Natural killer cell (primary cell): ENCODE results near the gene PIP5K1B. TPM values are rescaled to one million over a fixed set of nuclear protein-coding genes. Genes with fewer than 3 reads are reported as not detected.

ENCODE experiments used
- ATAC-seq, 3 donors: fragments of 150-1000 bp in 2 of 3; fragments of 200-7000 bp in 1 of 3; cut with Tn5 transposase; 1 replicate in 1 of 3; 2 replicates in 2 of 3; pipeline ENCODE4 v1.10.0; 2021; ENCODE audit warnings: mild to moderate bottlenecking in 2 of 3, moderate library complexity in 2 of 3
- DNase-seq, 2 donors: peaks; one replicate each; pipeline versions ENCODE4 v3.0.0 to v3.0.0-alpha.2; 2013 to 2021; ENCODE audit warnings: mixed read lengths in 1 of 2
- H3K27ac ChIP-seq: one replicate; pipeline ENCODE4 v1.5.1; 2013; ENCODE audit warnings: mild to moderate bottlenecking, low read length
- H3K27me3 ChIP-seq: one replicate; pipeline ENCODE4 v1.6.1; 2013; ENCODE audit warnings: low read length; ENCODE audit not compliant: control insufficient read depth, insufficient read depth
- H3K36me3 ChIP-seq: one replicate; pipeline ENCODE4 v1.6.1; 2013; ENCODE audit warnings: low read length; ENCODE audit not compliant: control insufficient read depth, insufficient read depth
- H3K4me1 ChIP-seq: one replicate; pipeline ENCODE4 v1.6.1; 2013; ENCODE audit warnings: low read length; ENCODE audit not compliant: control insufficient read depth, insufficient read depth
- H3K4me3 ChIP-seq: one replicate; pipeline ENCODE4 v1.5.1; 2013; ENCODE audit warnings: low read length
- H3K9me3 ChIP-seq: one replicate; pipeline ENCODE4 v1.6.1; 2013; ENCODE audit warnings: low read length; ENCODE audit not compliant: control insufficient read depth, insufficient read depth
- H3K27ac Mint-ChIP-seq, 2 donors: one replicate each; pipeline ENCODE4 v1.8.0; 2022; ENCODE audit warnings: mild to moderate bottlenecking in 2 of 2, mixed read lengths in 2 of 2, moderate library complexity in 1 of 2
- H3K27me3 Mint-ChIP-seq, 2 donors: one replicate each; pipeline ENCODE4 v1.8.0; 2022; ENCODE audit warnings: low read depth in 2 of 2, mixed read lengths in 2 of 2
- H3K36me3 Mint-ChIP-seq: one replicate; pipeline ENCODE4 v1.8.0; 2022; ENCODE audit warnings: mixed read lengths
- H3K4me1 Mint-ChIP-seq, 2 donors: one replicate each; pipeline ENCODE4 v1.8.0; 2022; ENCODE audit warnings: mixed read lengths in 2 of 2
- H3K4me3 Mint-ChIP-seq: one replicate; pipeline ENCODE4 v1.8.0; 2022; ENCODE audit warnings: mild to moderate bottlenecking, moderate library complexity, mixed read lengths
- H3K9me3 Mint-ChIP-seq, 2 donors: one replicate each; pipeline ENCODE4 v1.8.0; 2022; ENCODE audit warnings: mixed read lengths in 2 of 2
- WGBS: methylation state at CpG from one replicate; pipeline ENCODE4 v1.1.7; 2013; ENCODE audit warnings: missing lambda C conversion rate; ENCODE audit not compliant: insufficient coverage; 5-methylcytosine and 5-hydroxymethylcytosine counted together
- intact Hi-C: fragments of 100-400 bp; cut with micrococcal nuclease; formaldehyde crosslinking; loops from one replicate; pipeline ENCODE4 v1.14.2; 2022
- total RNA-seq, 4 donors: library from RNA; stranded (reverse); fragments of 120-200 nt in 1 of 4; gene quantifications; one replicate each; pipeline versions ENCODE4 v1.2.3 to v1.2.4, GENCODE V29; 2013 to 2022
- TF ChIP-seq, protein P1 (sequence below): fragments of 200-600 bp; IDR thresholded peaks from one replicate; pipeline ENCODE4 v1.8.0; 2022; ENCODE audit warnings: antibody characterized with exemption

The PIP5K1B gene
- total RNA-seq, 3 donors from 2014 or later (not counting 1 experiment from before 2014, with no cell fraction given): 0.73 to 3.4 (median 1.3) TPM

DNA sequence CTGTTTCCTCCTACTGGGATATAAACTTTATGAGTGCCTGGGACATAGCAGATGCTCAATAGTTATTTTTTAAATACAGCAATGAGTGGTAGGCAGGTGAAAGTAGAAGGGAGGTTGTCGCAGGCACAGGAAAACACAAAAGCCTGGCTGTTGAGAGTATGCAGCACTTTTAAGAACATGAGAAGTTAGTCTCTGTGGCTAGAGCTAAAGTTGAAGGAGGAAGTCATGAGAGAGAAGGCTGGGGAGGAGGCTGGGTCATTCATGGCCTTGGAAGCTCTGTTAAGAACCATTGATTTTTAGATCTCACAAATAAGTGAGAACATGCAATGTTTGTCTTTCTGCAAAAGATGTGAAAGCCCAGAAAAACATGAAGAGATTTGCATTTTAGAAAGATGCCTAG lies 182.2 kb downstream of the PIP5K1B start:
- no peaks in the 10 kb centered on the region for H3K4me1 ChIP-seq
- H3K27ac ChIP-seq: no peak overlapping the region
- no peaks in the 10 kb centered on the region for H3K9me3 ChIP-seq
- 14% methylated on average over 1 of the region's 1 CpG for WGBS
- H3K27ac Mint-ChIP-seq: no peak overlapping the region
- H3K27me3 Mint-ChIP-seq: peaks cover 0 to 4% of the 10 kb centered on the region in 2 donors
- TF ChIP-seq, protein P1, sequence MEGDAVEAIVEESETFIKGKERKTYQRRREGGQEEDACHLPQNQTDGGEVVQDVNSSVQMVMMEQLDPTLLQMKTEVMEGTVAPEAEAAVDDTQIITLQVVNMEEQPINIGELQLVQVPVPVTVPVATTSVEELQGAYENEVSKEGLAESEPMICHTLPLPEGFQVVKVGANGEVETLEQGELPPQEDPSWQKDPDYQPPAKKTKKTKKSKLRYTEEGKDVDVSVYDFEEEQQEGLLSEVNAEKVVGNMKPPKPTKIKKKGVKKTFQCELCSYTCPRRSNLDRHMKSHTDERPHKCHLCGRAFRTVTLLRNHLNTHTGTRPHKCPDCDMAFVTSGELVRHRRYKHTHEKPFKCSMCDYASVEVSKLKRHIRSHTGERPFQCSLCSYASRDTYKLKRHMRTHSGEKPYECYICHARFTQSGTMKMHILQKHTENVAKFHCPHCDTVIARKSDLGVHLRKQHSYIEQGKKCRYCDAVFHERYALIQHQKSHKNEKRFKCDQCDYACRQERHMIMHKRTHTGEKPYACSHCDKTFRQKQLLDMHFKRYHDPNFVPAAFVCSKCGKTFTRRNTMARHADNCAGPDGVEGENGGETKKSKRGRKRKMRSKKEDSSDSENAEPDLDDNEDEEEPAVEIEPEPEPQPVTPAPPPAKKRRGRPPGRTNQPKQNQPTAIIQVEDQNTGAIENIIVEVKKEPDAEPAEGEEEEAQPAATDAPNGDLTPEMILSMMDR: no peak
- no peak overlapping the region for H3K4me3 Mint-ChIP-seq
- H3K36me3 Mint-ChIP-seq: no peaks in the 10 kb centered on the region
- no peaks in the 10 kb centered on the region for H3K27me3 ChIP-seq
- DNase-seq: peak in 1 of 2 donors; percentile 16
- no peak for ATAC-seq
- no peak overlapping the region for H3K4me3 ChIP-seq
- intact Hi-C loops: no loop called here
- no peaks in the 10 kb centered on the region for H3K9me3 Mint-ChIP-seq
- H3K4me1 Mint-ChIP-seq: no peaks in the 10 kb centered on the region
- H3K36me3 ChIP-seq: no peaks in the 10 kb centered on the region

GRCh38 chr9:68894502-68894901 lies 189.5 kb downstream of the PIP5K1B start:
- 82% methylated on average over 7 of the region's 7 CpGs for WGBS
- no peak for ATAC-seq
- intact Hi-C loops: no loop called here
- Mint-ChIP-seq H3K9me3 (no peaks in the 10 kb centered on the region), H3K36me3 (no peaks in the 10 kb centered on the region), H3K27me3 (no peaks in the 10 kb centered on the region), H3K27ac (no peak overlapping the region), H3K4me1 (peaks cover 17 to 23% of the 10 kb centered on the region in 2 donors), H3K4me3 (peak overlapping the region; percentile 36)
- H3K4me3 ChIP-seq: no peak overlapping the region
- TF ChIP-seq, protein P1: no peak
- H3K27ac ChIP-seq: no peak overlapping the region
- peaks cover 2% of the 10 kb centered on the region for H3K4me1 ChIP-seq
- no peaks in the 10 kb centered on the region for H3K36me3 ChIP-seq
- H3K9me3 ChIP-seq: no peaks in the 10 kb centered on the region
- peak in 1 of 2 donors; percentile 44 for DNase-seq
- H3K27me3 ChIP-seq: no peaks in the 10 kb centered on the region

GRCh38 chr9:68895741-68896478 lies 190.9 kb downstream of the PIP5K1B start:
- Mint-ChIP-seq H3K9me3 (no peaks in the 10 kb centered on the region), H3K4me1 (peaks cover 17 to 23% of the 10 kb centered on the region in 2 donors), H3K27ac (peak overlapping the region; percentile 27 to 49), H3K36me3 (no peaks in the 10 kb centered on the region), H3K27me3 (no peaks in the 10 kb centered on the region), H3K4me3 (peak overlapping the region; percentile 54)
- TF ChIP-seq, protein P1: no peak
- Histone ChIP-seq H3K27ac (no peak overlapping the region), H3K4me3 (no peak overlapping the region), H3K36me3 (no peaks in the 10 kb centered on the region), H3K9me3 (no peaks in the 10 kb centered on the region), H3K4me1 (peaks cover 2% of the 10 kb centered on the region), H3K27me3 (no peaks in the 10 kb centered on the region)
- DNase-seq (peak in 1 of 2 donors; percentile 46), ATAC-seq (peak in 1 of 3 donors; percentile 49)
- 8% methylated on average over 2 of the region's 6 CpGs for WGBS
- intact Hi-C loops: no loop called here
